DMS79 treated with DMSO at 0.1 percent for 48 hours (cell line): Measurements from ENCODE around the gene E2F3.
A peak's percentile ranks its signal among the peaks of the same experiment; 100 is the strongest.

Experiments
- DNase-seq: peaks from one replicate; lab custom pipeline; 2025; lab: John Stamatoyannopoulos, UW

Gene E2F3

GRCh38 chr6:20533746-20534294, 132.1 kb downstream of the E2F3 start:
- DNase-seq, result no peak

GRCh38 chr6:20534295-20535262, 132.9 kb downstream of the E2F3 start, which contains the start of gene CDKAL1:
CDKAL1 (plus strand) TSS chr6:20534457; CDS start chr6:20546351, 11,894 bp downstream.
- DNase-seq, result peak; percentile 94

GRCh38 chr6:20538131-20538662, 136.5 kb downstream of the E2F3 start:
- no peak for DNase-seq

- no peak for DNase-seq
Observed at GRCh38 chr6:20538907-20539306, 137.2 kb downstream of the E2F3 start.

GRCh38 chr6:20539387-20539786, 137.7 kb downstream of the E2F3 start:
- peak; percentile 68 for DNase-seq

- DNase-seq, result no peak
Observed at GRCh38 chr6:20540683-20541082, 139.0 kb downstream of the E2F3 start.

- no peak for DNase-seq
Observed at GRCh38 chr6:20541382-20541781, 139.7 kb downstream of the E2F3 start.

GRCh38 chr6:20542927-20543602, 141.4 kb downstream of the E2F3 start:
- DNase-seq, result peak; percentile 21
